Hematopoietic multipotent progenitor cell (in vitro differentiated cells): ENCODE results near the gene TTBK1. TPM values are rescaled to one million over a fixed set of nuclear protein-coding genes. Genes with fewer than 3 reads are reported as not detected.
A peak's percentile ranks its signal among the peaks of the same experiment; 100 is the strongest.
"Not testable (repeated sequence)": the region's sequence is repeated elsewhere in the genome, so short reads cannot be mapped to it uniquely, and the experiment has no call there.

Source experiments
- DNase-seq, 3 donors: peaks; one replicate each; pipeline ENCODE4 v3.0.0-alpha.2; 2011 to 2015; ENCODE audit warnings: low read depth in 2 of 3, low spot score in 2 of 3
- total RNA-seq: library from RNA; depleted of rRNA; stranded (reverse); fragments of >200 nt; gene quantifications from one replicate; pipeline ENCODE4 v1.2.3, GENCODE V29; 2012

The TTBK1 gene
- total RNA-seq, 1 donor, result under 0.01 TPM

- no peak for DNase-seq
These were observed 58.0 kb downstream of the TTBK1 start for GRCh38 chr6:43301081-43301870.

GRCh38 chr6:43302126-43302525 is 58.8 kb downstream of the TTBK1 start:
- DNase-seq, result no peak

- DNase-seq, result not testable (repeated sequence)
These were observed 59.7 kb downstream of the TTBK1 start for GRCh38 chr6:43303006-43303405.

GRCh38 chr6:43303751-43304331 is 60.6 kb downstream of the TTBK1 start:
- no peak for DNase-seq

GRCh38 chr6:43304361-43304760 is 61.1 kb downstream of the TTBK1 start:
- DNase-seq, result no peak

GRCh38 chr6:43304882-43305281 is 61.6 kb downstream of the TTBK1 start:
- DNase-seq, result no peak

GRCh38 chr6:43306086-43306485 is 62.8 kb downstream of the TTBK1 start:
- DNase-seq, result no peak

GRCh38 chr6:43307451-43308100 is 64.3 kb downstream of the TTBK1 start:
- DNase-seq, result no peak

GRCh38 chr6:43308101-43308989 is 65.1 kb downstream of the TTBK1 start, which contains the start of gene CRIP3:
Gene CRIP3 (minus strand): TSS chr6:43308826. CDS start chr6:43308792, 34 bp downstream.
- peak in 2 of 3 donors; percentile 58 to 67 for DNase-seq

GRCh38 chr6:43308990-43309477 is 65.8 kb downstream of the TTBK1 start:
- no peak for DNase-seq

GRCh38 chr6:43310134-43310533 is 66.9 kb downstream of the TTBK1 start:
- DNase-seq, result no peak

GRCh38 chr6:43310624-43311023 is 67.3 kb downstream of the TTBK1 start:
- peak in 1 of 3 donors; percentile 67 for DNase-seq

GRCh38 chr6:43311666-43312065 is 68.4 kb downstream of the TTBK1 start:
- DNase-seq, result no peak

GRCh38 chr6:43313813-43314212 is 70.5 kb downstream of the TTBK1 start:
- no peak for DNase-seq

- DNase-seq, result no peak
These were observed 74.7 kb downstream of the TTBK1 start for GRCh38 chr6:43318011-43318410.

- DNase-seq, result no peak
These were observed 82.6 kb downstream of the TTBK1 start for GRCh38 chr6:43325876-43326275.

- no peak for DNase-seq
These were observed 85.2 kb downstream of the TTBK1 start for GRCh38 chr6:43328528-43328927.

GRCh38 chr6:43331470-43331869 is 88.2 kb downstream of the TTBK1 start:
- DNase-seq, result no peak

GRCh38 chr6:43331891-43332290 is 88.6 kb downstream of the TTBK1 start:
- no peak for DNase-seq

GRCh38 chr6:43334466-43335095 is 91.3 kb downstream of the TTBK1 start:
- DNase-seq, result peak in 2 of 3 donors; percentile 27 to 46
